ENCODE results near the gene RUNX2. TPM values are rescaled to one million over a fixed set of nuclear protein-coding genes. Genes with fewer than 3 reads are reported as not detected.

The RUNX2 gene
- total and polyA plus RNA-seq, 2 donors from 2014 or later, result 2.3 to 4.7 TPM

GRCh38 chr6:45712076-45712475 is 383.9 kb downstream of the RUNX2 start:
- Histone ChIP-seq H3K27me3 (ENCODE audit: control insufficient read depth, insufficient read depth, low read length) (no peaks in the 10 kb centered on the region), H3K4me1 (ENCODE audit: control insufficient read depth in 2 of 3, insufficient read depth in 2 of 3, low read depth in 1 of 3, low read length in 3 of 3) (peaks cover 0 to 3% (median 0%) of the 10 kb centered on the region in 3 donors), H3K27ac (ENCODE audit: low read depth in 2 of 2, low read length in 2 of 2) (no peak overlapping the region), H3K4me3 (ENCODE audit: low read length in 3 of 3) (no peak overlapping the region), H3K9me3 (ENCODE audit: control insufficient read depth in 2 of 3, insufficient read depth in 1 of 3, low read length in 3 of 3) (no peaks in the 10 kb centered on the region), H3K36me3 (ENCODE audit: control insufficient read depth in 2 of 3, insufficient read depth in 3 of 3, low read length in 3 of 3) (no peaks in the 10 kb centered on the region), H3K9ac (ENCODE audit: low read length in 3 of 3) (no peak overlapping the region)
- intact Hi-C loops (cut with DNase I), result no loop called here
- no peak for DNase-seq
- no peak for TF ChIP-seq CTCF (IDR thresholded peaks at IDR 0.05; ENCODE audit: borderline replicate concordance, extremely low read depth, insufficient read depth)
- FAIRE-seq, result no peak

- Histone ChIP-seq H3K36me3 (ENCODE audit: control insufficient read depth in 2 of 3, insufficient read depth in 3 of 3, low read length in 3 of 3) (no peaks in the 10 kb centered on the region), H3K4me3 (ENCODE audit: low read length in 3 of 3) (no peak overlapping the region), H3K4me1 (ENCODE audit: control insufficient read depth in 2 of 3, insufficient read depth in 2 of 3, low read depth in 1 of 3, low read length in 3 of 3) (peaks cover 0 to 3% (median 0%) of the 10 kb centered on the region in 3 donors), H3K27me3 (ENCODE audit: control insufficient read depth, insufficient read depth, low read length) (no peaks in the 10 kb centered on the region), H3K27ac (ENCODE audit: low read depth in 2 of 2, low read length in 2 of 2) (no peak overlapping the region), H3K9me3 (ENCODE audit: control insufficient read depth in 2 of 3, insufficient read depth in 1 of 3, low read length in 3 of 3) (no peaks in the 10 kb centered on the region), H3K9ac (ENCODE audit: low read length in 3 of 3) (no peak overlapping the region)
- FAIRE-seq (no peak), DNase-seq (no peak)
- intact Hi-C loops (cut with DNase I), result no loop called here
- no peak for TF ChIP-seq CTCF (IDR thresholded peaks at IDR 0.05; ENCODE audit: borderline replicate concordance, extremely low read depth, insufficient read depth)
These were observed 384.7 kb downstream of the RUNX2 start for GRCh38 chr6:45712786-45713185.

Other genes with a start within 250 kb of the RUNX2 start
- 10.1 TPM for gene SUPT3H, start 49.6 kb downstream of the RUNX2 start, total RNA-seq
- gene SUPT3H, start 49.6 kb downstream of the RUNX2 start, polyA plus RNA-seq (ENCODE audit: insufficient read depth, low read depth, low replicate concordance), result 12.5 TPM